ENCODE measurements around the gene C10orf53.

DNA sequence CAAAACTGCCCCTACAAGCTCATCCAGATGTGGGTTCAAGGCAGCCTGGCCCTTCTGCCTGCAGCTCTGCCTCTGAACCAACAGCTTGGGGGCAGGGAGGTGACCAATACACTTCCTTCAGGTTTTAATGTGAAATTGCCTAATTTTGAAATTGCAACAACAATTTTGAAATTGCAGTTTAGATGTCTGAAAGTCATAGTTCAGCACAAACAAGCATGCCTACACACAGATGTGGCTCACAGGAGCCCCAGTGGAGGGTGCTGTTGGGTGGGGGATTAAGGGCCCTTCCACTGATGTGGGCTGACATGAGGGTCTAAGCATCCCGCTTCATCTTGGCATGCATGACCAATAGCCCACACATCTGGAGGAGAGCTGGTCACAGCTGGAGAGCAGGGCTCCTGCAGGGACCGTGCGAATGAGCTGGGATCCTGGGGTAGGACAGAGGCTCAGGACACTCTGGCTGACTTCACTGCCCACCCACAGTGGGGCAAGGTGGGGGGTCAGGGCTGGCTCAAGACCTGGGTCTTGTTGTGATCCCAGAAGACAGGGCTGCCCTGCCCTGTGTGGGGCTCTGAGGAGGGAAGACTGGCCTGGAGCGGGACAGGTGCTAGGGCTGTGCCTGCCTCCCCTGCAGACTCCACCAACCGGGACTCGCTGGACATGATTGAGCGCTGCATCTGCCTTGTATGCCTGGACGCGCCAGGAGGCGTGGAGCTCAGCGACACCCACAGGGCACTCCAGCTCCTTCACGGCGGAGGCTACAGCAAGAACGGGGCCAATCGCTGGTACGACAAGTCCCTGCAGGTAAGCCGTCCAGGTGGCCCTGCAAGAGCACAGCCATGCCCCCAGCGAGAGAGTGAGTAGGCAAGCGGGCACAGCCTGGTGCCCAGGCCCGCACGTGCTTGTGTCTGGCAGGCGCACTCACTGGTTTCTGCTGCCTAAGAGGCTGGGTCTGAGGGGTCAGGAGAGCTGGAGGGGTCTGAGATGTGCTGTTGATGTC lies 33.3 kb upstream of the C10orf53 start:
- TF ChIP-seq EP300 (IDR thresholded peaks at IDR 0.05) (no peak), MAFK (IDR thresholded peaks at IDR 0.05; ENCODE audit: partially characterized antibody) (no peak), CEBPB (IDR thresholded peaks at IDR 0.05) (no peak), RFX5 (IDR thresholded peaks at IDR 0.05) (no peak), POLR2A (IDR thresholded peaks at IDR 0.05; ENCODE audit: low read length) (no peak), RAD21 (conservative IDR thresholded peaks at IDR 0.05 in 1 of 2, IDR thresholded peaks at IDR 0.05 in 1 of 2) (no peak), POLR2AphosphoS2 (conservative IDR thresholded peaks at IDR 0.05; ENCODE audit: low read length) (no peak), ESRRA (IDR thresholded peaks at IDR 0.05; ENCODE audit: borderline replicate concordance, low read length) (no peak), CBX2 (IDR thresholded peaks at IDR 0.05; ENCODE audit: borderline replicate concordance, low read depth) (no peak)
- TF ChIP-seq, protein P1, sequence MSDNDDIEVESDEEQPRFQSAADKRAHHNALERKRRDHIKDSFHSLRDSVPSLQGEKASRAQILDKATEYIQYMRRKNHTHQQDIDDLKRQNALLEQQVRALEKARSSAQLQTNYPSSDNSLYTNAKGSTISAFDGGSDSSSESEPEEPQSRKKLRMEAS (IDR thresholded peaks at IDR 0.05), result no peak
- TF ChIP-seq, protein P2, sequence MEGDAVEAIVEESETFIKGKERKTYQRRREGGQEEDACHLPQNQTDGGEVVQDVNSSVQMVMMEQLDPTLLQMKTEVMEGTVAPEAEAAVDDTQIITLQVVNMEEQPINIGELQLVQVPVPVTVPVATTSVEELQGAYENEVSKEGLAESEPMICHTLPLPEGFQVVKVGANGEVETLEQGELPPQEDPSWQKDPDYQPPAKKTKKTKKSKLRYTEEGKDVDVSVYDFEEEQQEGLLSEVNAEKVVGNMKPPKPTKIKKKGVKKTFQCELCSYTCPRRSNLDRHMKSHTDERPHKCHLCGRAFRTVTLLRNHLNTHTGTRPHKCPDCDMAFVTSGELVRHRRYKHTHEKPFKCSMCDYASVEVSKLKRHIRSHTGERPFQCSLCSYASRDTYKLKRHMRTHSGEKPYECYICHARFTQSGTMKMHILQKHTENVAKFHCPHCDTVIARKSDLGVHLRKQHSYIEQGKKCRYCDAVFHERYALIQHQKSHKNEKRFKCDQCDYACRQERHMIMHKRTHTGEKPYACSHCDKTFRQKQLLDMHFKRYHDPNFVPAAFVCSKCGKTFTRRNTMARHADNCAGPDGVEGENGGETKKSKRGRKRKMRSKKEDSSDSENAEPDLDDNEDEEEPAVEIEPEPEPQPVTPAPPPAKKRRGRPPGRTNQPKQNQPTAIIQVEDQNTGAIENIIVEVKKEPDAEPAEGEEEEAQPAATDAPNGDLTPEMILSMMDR (IDR thresholded peaks at IDR 0.05), result no peak

All from A549 (cell line).